Measurements from ENCODE around the gene STARD7.
"Not testable (repeated sequence)": the region's sequence is repeated elsewhere in the genome, so short reads cannot be mapped to it uniquely, and the experiment has no call there.

Gene STARD7

GRCh38 chr2:96174251-96175144 lies 34.1 kb downstream of the STARD7 start:
- Histone ChIP-seq H3K4me1 (ENCODE audit: control insufficient read depth in 1 of 2, insufficient read depth in 2 of 2, low read length in 2 of 2) (no peaks in the 10 kb centered on the region), H3K27ac (ENCODE audit: low read length) (no peak overlapping the region), H3K27me3 (ENCODE audit: low read depth, low read length) (no peaks in the 10 kb centered on the region), H3K4me3 (ENCODE audit: low read depth in 1 of 2, low read length in 2 of 2) (no peak overlapping the region), H3K9me3 (ENCODE audit: control insufficient read depth in 1 of 2, low read length in 2 of 2) (peaks cover 0 to 3% of the 10 kb centered on the region in 2 donors), H3K36me3 (ENCODE audit: control insufficient read depth in 1 of 2, insufficient read depth in 2 of 2, low read length in 2 of 2) (no peaks in the 10 kb centered on the region)

GRCh38 chr2:96171831-96172230 lies 36.8 kb downstream of the STARD7 start:
- peaks cover 0 to 3% of the 10 kb centered on the region in 2 donors for H3K9me3 ChIP-seq (ENCODE audit: control insufficient read depth in 1 of 2, low read length in 2 of 2)
- H3K36me3 ChIP-seq (ENCODE audit: control insufficient read depth in 1 of 2, insufficient read depth in 2 of 2, low read length in 2 of 2) = no peaks in the 10 kb centered on the region
- H3K27me3 ChIP-seq (ENCODE audit: low read depth, low read length) = no peaks in the 10 kb centered on the region
- H3K4me1 ChIP-seq (ENCODE audit: control insufficient read depth in 1 of 2, insufficient read depth in 2 of 2, low read length in 2 of 2) = no peaks in the 10 kb centered on the region
- no peak overlapping the region for H3K4me3 ChIP-seq (ENCODE audit: low read depth in 1 of 2, low read length in 2 of 2)
- H3K27ac ChIP-seq (ENCODE audit: low read length) = no peak overlapping the region

DNA sequence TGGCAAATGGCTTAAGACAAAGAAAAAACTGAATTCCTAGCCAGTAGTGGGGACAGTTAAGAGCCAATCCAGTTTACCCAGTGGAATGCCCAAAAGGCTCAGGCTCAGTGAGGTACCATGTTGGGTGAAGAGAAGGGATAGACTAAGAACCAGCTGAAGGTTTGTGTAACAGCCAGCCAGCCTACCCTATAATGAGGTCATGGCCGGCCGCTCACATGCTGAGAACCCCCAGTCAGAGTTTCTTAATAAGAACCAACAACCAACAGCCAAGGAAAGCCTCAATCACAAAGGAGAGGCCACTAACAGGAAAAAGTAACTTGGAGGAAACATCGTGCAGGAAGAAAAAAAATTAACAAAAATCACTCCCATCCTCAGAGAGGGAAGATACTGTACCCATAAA lies 38.0 kb downstream of the STARD7 start:
- Histone ChIP-seq H3K36me3 (ENCODE audit: control insufficient read depth in 1 of 2, insufficient read depth in 2 of 2, low read length in 2 of 2) (no peaks in the 10 kb centered on the region), H3K27ac (ENCODE audit: low read length) (no peak overlapping the region), H3K27me3 (ENCODE audit: low read depth, low read length) (no peaks in the 10 kb centered on the region), H3K9me3 (ENCODE audit: control insufficient read depth in 1 of 2, low read length in 2 of 2) (peaks cover 0 to 3% of the 10 kb centered on the region in 2 donors), H3K4me1 (ENCODE audit: control insufficient read depth in 1 of 2, insufficient read depth in 2 of 2, low read length in 2 of 2) (no peaks in the 10 kb centered on the region), H3K4me3 (ENCODE audit: low read depth in 1 of 2, low read length in 2 of 2) (no peak overlapping the region)

DNA sequence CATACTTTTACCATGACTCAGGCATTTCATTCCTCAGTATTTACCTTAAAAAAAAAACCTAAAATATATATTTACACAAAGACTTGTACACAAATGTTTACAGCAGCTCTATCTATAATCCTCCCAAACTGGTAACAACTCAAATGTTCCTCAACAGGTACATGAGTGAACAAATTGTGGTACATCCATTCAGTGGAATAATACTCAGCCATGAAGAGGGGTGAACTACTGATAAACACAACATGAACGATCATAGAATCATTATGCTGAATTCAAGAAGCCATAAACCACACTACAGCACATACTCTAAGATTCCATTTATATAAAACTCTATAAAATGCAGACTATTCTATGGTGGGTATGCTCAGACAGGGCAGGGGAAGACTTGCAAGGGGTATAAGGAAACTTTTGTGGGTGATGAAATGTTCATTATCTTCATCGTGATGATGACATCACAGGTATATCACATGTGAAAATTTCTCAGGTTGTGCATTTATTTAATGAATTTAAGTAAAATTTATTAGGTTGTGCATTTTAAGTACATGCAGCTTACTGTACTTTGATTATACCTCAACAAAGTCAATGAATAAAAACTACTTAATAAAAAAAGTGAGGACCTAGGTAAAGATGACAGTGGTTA lies 38.6 kb downstream of the STARD7 start:
- Histone ChIP-seq H3K36me3 (ENCODE audit: control insufficient read depth in 1 of 2, insufficient read depth in 2 of 2, low read length in 2 of 2) (no peaks in the 10 kb centered on the region), H3K9me3 (ENCODE audit: control insufficient read depth in 1 of 2, low read length in 2 of 2) (peaks cover 0 to 3% of the 10 kb centered on the region in 2 donors), H3K27ac (ENCODE audit: low read length) (no peak overlapping the region), H3K27me3 (ENCODE audit: low read depth, low read length) (no peaks in the 10 kb centered on the region), H3K4me3 (ENCODE audit: low read depth in 1 of 2, low read length in 2 of 2) (no peak overlapping the region), H3K4me1 (ENCODE audit: control insufficient read depth in 1 of 2, insufficient read depth in 2 of 2, low read length in 2 of 2) (no peaks in the 10 kb centered on the region)

DNA sequence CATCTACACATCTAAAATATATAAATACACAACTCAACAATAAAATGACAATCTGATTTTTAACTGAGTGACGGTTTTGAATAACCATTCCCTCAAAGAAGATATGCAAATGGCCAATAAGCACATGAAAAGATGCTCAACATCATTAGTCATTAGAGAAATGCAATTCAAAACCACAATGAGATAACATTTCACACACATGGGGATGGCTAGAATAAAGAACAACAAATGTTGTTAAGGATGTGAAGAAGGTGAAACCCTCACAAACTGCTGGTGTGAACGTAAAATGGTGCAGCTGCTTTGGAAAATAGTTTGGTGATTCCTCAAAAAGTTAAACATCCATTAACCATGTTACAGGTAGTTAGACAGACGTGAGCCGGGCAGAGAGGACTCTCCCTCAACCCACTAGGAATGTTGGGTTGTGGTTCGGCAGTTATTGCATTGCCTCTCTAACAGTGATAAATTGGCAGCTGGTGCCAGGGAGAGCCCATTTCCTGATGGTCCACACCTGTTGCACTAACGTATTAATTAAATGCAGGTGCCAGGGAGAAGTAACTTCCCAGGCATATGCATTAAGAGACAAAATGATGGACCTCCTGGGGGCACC lies 41.1 kb downstream of the STARD7 start:
- no peaks in the 10 kb centered on the region for H3K27me3 ChIP-seq (ENCODE audit: low read depth, low read length)
- no peaks in the 10 kb centered on the region for H3K36me3 ChIP-seq (ENCODE audit: control insufficient read depth in 1 of 2, insufficient read depth in 2 of 2, low read length in 2 of 2)
- H3K4me3 ChIP-seq (ENCODE audit: low read depth in 1 of 2, low read length in 2 of 2) = no peak overlapping the region
- peaks cover 0 to 3% of the 10 kb centered on the region in 2 donors for H3K9me3 ChIP-seq (ENCODE audit: control insufficient read depth in 1 of 2, low read length in 2 of 2)
- H3K4me1 ChIP-seq (ENCODE audit: control insufficient read depth in 1 of 2, insufficient read depth in 2 of 2, low read length in 2 of 2) = no peaks in the 10 kb centered on the region
- no peak overlapping the region for H3K27ac ChIP-seq (ENCODE audit: low read length)

- Histone ChIP-seq H3K27ac (ENCODE audit: low read length) (no peak overlapping the region), H3K36me3 (ENCODE audit: control insufficient read depth in 1 of 2, insufficient read depth in 2 of 2, low read length in 2 of 2) (no peaks in the 10 kb centered on the region), H3K9me3 (ENCODE audit: control insufficient read depth in 1 of 2, low read length in 2 of 2) (peaks cover 0 to 3% of the 10 kb centered on the region in 2 donors), H3K27me3 (ENCODE audit: low read depth, low read length) (no peaks in the 10 kb centered on the region), H3K4me1 (ENCODE audit: control insufficient read depth in 1 of 2, insufficient read depth in 2 of 2, low read length in 2 of 2) (no peaks in the 10 kb centered on the region), H3K4me3 (ENCODE audit: low read depth in 1 of 2, low read length in 2 of 2) (no peak overlapping the region)
These were observed 44.0 kb downstream of the STARD7 start for GRCh38 chr2:96164459-96165184.

GRCh38 chr2:96163768-96164429 lies 44.7 kb downstream of the STARD7 start:
- no peaks in the 10 kb centered on the region for H3K4me1 ChIP-seq (ENCODE audit: control insufficient read depth in 1 of 2, insufficient read depth in 2 of 2, low read length in 2 of 2)
- H3K9me3 ChIP-seq (ENCODE audit: control insufficient read depth in 1 of 2, low read length in 2 of 2) = peaks cover 0 to 3% of the 10 kb centered on the region in 2 donors
- no peak overlapping the region for H3K27ac ChIP-seq (ENCODE audit: low read length)
- H3K36me3 ChIP-seq (ENCODE audit: control insufficient read depth in 1 of 2, insufficient read depth in 2 of 2, low read length in 2 of 2) = no peaks in the 10 kb centered on the region
- H3K4me3 ChIP-seq (ENCODE audit: low read depth in 1 of 2, low read length in 2 of 2) = no peak overlapping the region
- no peaks in the 10 kb centered on the region for H3K27me3 ChIP-seq (ENCODE audit: low read depth, low read length)

DNA sequence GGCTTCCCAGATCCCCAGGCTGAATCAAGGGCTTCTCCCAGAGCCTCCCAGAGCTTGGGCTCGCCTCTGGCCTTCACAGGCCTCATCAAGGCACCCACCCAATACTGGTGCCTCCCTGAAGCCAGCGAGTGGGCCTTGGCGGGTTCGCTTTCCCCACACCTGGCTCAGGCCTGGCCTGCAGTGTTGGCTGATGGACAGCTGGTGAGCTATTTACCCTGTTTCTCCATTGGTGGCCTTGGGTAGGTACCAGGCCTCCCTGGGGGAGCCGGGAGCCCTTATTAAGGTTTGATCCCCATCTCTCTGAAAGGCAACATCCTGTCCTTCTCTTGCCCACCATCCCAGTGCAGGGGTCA lies 45.2 kb downstream of the STARD7 start:
- no peaks in the 10 kb centered on the region for H3K36me3 ChIP-seq (ENCODE audit: control insufficient read depth in 1 of 2, insufficient read depth in 2 of 2, low read length in 2 of 2)
- H3K27ac ChIP-seq (ENCODE audit: low read length) = no peak overlapping the region
- no peaks in the 10 kb centered on the region for H3K27me3 ChIP-seq (ENCODE audit: low read depth, low read length)
- no peaks in the 10 kb centered on the region for H3K4me1 ChIP-seq (ENCODE audit: control insufficient read depth in 1 of 2, insufficient read depth in 2 of 2, low read length in 2 of 2)
- no peak overlapping the region for H3K4me3 ChIP-seq (ENCODE audit: low read depth in 1 of 2, low read length in 2 of 2)
- H3K9me3 ChIP-seq (ENCODE audit: control insufficient read depth in 1 of 2, low read length in 2 of 2) = peaks cover 0 to 3% of the 10 kb centered on the region in 2 donors

- Histone ChIP-seq H3K4me3 (ENCODE audit: low read depth in 1 of 2, low read length in 2 of 2) (no peak overlapping the region), H3K36me3 (ENCODE audit: control insufficient read depth in 1 of 2, insufficient read depth in 2 of 2, low read length in 2 of 2) (no peaks in the 10 kb centered on the region), H3K9me3 (ENCODE audit: control insufficient read depth in 1 of 2, low read length in 2 of 2) (peaks cover 0 to 3% of the 10 kb centered on the region in 2 donors), H3K27me3 (ENCODE audit: low read depth, low read length) (no peaks in the 10 kb centered on the region), H3K4me1 (ENCODE audit: control insufficient read depth in 1 of 2, insufficient read depth in 2 of 2, low read length in 2 of 2) (no peaks in the 10 kb centered on the region), H3K27ac (ENCODE audit: low read length) (no peak overlapping the region)
These were observed 46.7 kb downstream of the STARD7 start for GRCh38 chr2:96161898-96162297.

DNA sequence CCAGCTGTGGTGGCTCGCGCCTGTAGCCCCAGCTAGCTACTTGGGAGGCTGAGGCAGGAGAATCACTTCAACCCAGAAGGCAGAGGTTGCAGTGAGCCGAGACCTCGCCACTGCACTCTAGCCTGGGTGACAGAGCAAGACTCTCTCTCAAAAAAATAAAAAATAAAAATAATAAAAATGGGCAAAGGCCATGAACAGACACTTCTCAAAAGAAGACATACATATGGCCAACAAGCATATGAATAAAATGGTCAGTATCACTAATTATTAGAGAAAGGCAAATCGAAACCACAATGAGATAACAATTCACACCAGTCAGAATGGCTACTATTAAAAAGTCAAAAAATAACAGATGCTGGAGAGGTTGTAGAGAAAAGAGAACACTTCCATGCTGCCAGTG lies 48.3 kb downstream of the STARD7 start:
- not testable (repeated sequence) for H3K27ac ChIP-seq (ENCODE audit: low read length); H3K9me3 ChIP-seq (ENCODE audit: control insufficient read depth in 1 of 2, low read length in 2 of 2); H3K4me1 ChIP-seq (ENCODE audit: control insufficient read depth in 1 of 2, insufficient read depth in 2 of 2, low read length in 2 of 2); H3K4me3 ChIP-seq (ENCODE audit: low read depth in 1 of 2, low read length in 2 of 2); H3K27me3 ChIP-seq (ENCODE audit: low read depth, low read length); H3K36me3 ChIP-seq (ENCODE audit: control insufficient read depth in 1 of 2, insufficient read depth in 2 of 2, low read length in 2 of 2)

Measured in muscle layer of duodenum (tissue), 2 donors.